Endothelial cell of umbilical vein (primary cell): ENCODE measurements around the gene ROBO2.

Experiments
- CTCF ChIP-seq, 2 donors: IDR thresholded peaks; 1 replicate in 1 of 2; 2 replicates in 1 of 2; pipeline ENCODE4 v1.5.1; 2011; ENCODE audit warnings: low read length in 2 of 2, mild to moderate bottlenecking in 2 of 2, moderate library complexity in 2 of 2, control low read depth in 1 of 2, inconsistent platforms in 1 of 2, low read depth in 1 of 2; ENCODE audit not compliant: insufficient read depth in 1 of 2; ENCODE audit errors: extremely low read depth in 1 of 2
- EZH2 ChIP-seq: IDR thresholded peaks from 2 replicates; pipeline ENCODE4 v1.6.1; 2012; ENCODE audit warnings: borderline replicate concordance, low read depth, mild to moderate bottlenecking, moderate library complexity, low read length, inconsistent platforms; ENCODE audit not compliant: severe bottlenecking
- GATA2 ChIP-seq: IDR thresholded peaks from 2 replicates; pipeline ENCODE4 v1.7.0; 2011; ENCODE audit warnings: low read depth, mild to moderate bottlenecking, moderate library complexity, mixed read lengths, low read length; ENCODE audit not compliant: insufficient read length, insufficient read depth
- JUN ChIP-seq: IDR thresholded peaks from 2 replicates; pipeline ENCODE4 v1.6.1; 2011; ENCODE audit warnings: borderline replicate concordance, low read depth; ENCODE audit not compliant: insufficient read length, insufficient read depth
- MAX ChIP-seq: IDR thresholded peaks from 2 replicates; pipeline ENCODE4 v1.6.1; 2011; ENCODE audit not compliant: insufficient read depth, insufficient read length
- POLR2A ChIP-seq: IDR thresholded peaks from 2 replicates; pipeline ENCODE4 v1.6.1; 2012; ENCODE audit warnings: low read depth, mild to moderate bottlenecking, control low read depth, low read length
- POLR2AphosphoS5 ChIP-seq: IDR thresholded peaks from 2 replicates; pipeline ENCODE4 v1.6.1; 2012; ENCODE audit warnings: low read depth, mild to moderate bottlenecking, control low read depth, low read length, moderate library complexity; ENCODE audit not compliant: insufficient read depth

DNA sequence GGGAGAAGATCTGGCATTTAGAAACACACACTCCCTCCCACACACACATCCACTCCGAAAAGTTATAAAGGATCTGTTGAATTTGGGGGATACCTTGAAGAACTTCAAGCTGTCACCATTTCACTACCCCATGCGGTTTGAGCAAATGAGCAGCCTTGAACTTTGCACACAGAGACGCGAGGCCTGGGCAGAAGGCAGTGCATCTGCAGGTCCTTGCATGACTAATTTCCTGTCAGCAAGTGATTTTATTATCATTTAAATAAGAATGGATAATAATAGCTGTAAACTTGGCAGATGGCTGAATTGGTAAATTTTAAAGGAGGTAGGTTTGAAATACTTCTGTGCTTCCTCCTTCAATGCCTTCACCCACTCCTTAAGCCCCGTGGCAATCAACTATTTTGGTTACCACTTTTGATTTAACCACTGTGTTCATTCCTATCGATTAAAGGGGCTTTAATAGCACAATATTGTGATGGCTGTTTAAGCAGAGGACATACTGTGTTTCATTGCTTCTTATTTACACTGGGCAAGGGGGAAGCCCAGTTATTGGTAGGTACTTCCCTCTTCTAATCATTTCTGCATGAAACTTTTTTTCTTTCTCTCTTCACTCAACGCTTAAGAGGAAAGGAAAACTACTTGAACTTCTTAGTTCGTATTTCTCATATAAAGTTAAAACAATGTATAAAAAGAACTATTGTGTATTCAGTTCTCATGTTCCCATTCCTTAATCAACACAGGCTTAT lies 108.1 kb downstream of the ROBO2 start:
- TF ChIP-seq CTCF (IDR thresholded peaks at IDR 0.05; ENCODE audit: extremely low read depth in 1 of 2, insufficient read depth in 1 of 2, low read depth in 1 of 2, low read length in 2 of 2) (no peak), POLR2A (no peak), EZH2 (no peak), POLR2AphosphoS5 (no peak), MAX (no peak), GATA2 (no peak), JUN (no peak)
